ENCODE data around the gene CRCP. TPM values are rescaled to one million over a fixed set of nuclear protein-coding genes. Genes with fewer than 3 reads are reported as not detected.

CRCP gene
- total RNA-seq, 1 donor from 2014 or later = 26.8 TPM

DNA sequence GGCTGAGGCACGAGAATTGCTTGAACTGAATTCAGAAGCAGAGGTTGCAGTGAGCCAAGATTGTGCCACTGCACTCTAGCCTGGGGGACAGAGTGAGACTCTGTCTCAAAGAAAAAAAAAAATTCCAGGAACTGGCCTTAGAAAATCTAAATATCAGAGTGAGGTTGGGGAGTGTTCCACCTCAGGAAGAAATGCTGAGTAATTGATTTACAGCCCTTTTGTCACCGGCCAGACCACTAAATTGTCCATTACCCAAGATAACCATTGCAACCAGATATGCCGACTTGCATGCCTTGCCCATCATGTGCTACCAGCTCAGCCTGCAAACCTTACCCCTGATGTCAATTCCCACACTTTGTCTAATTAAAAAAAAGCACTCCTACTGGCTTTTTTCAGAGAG, 42.4 kb downstream of the CRCP start:
- no peak overlapping the region for H3K4me3 Mint-ChIP-seq (ENCODE audit: unreplicated experiment)
- H3K36me3 ChIP-seq (ENCODE audit: insufficient read depth, low read length) = peaks cover 10% of the 10 kb centered on the region

GRCh38 chr7:66162622-66163021, 48.0 kb downstream of the CRCP start:
- Histone ChIP-seq H3K4me3 (ENCODE audit: insufficient read depth, low read depth, low read length) (no peak overlapping the region), H3K9me3 (ENCODE audit: insufficient read depth, low read depth, low read length) (no peaks in the 10 kb centered on the region), H3K4me1 (ENCODE audit: insufficient read depth, low read length) (no peaks in the 10 kb centered on the region), H3K36me3 (ENCODE audit: insufficient read depth, low read length) (peaks cover 4% of the 10 kb centered on the region), H4K20me1 (ENCODE audit: insufficient read depth, low read length) (no peaks in the 10 kb centered on the region), H3K27ac (ENCODE audit: low read depth, low read length) (no peak overlapping the region), H3K4me2 (ENCODE audit: low read length) (no peak overlapping the region), H2AFZ (ENCODE audit: low read depth, low read length) (no peak overlapping the region), H3K79me2 (ENCODE audit: insufficient read depth, low read length) (no peaks in the 10 kb centered on the region), H3K9ac (ENCODE audit: low read length) (no peak overlapping the region), H3K27me3 (ENCODE audit: insufficient read depth, low read length) (no peaks in the 10 kb centered on the region)
- no peak for DNase-seq (ENCODE audit: low read depth)
- Mint-ChIP-seq H3K36me3 (ENCODE audit: low read depth, unreplicated experiment) (peaks cover 17% of the 10 kb centered on the region), H3K27me3 (ENCODE audit: low read depth, unreplicated experiment) (no peaks in the 10 kb centered on the region), H3K27ac (ENCODE audit: unreplicated experiment) (no peak overlapping the region), H3K4me1 (ENCODE audit: low read depth, unreplicated experiment) (peaks cover 1% of the 10 kb centered on the region), H3K9me3 (ENCODE audit: unreplicated experiment) (peaks cover 13% of the 10 kb centered on the region), H3K4me3 (ENCODE audit: unreplicated experiment) (no peak overlapping the region)
- no peak for FAIRE-seq
- TF ChIP-seq EZH2 (IDR thresholded peaks at IDR 0.05; ENCODE audit: insufficient read depth, low read length) = no peak
- TF ChIP-seq, protein P1, sequence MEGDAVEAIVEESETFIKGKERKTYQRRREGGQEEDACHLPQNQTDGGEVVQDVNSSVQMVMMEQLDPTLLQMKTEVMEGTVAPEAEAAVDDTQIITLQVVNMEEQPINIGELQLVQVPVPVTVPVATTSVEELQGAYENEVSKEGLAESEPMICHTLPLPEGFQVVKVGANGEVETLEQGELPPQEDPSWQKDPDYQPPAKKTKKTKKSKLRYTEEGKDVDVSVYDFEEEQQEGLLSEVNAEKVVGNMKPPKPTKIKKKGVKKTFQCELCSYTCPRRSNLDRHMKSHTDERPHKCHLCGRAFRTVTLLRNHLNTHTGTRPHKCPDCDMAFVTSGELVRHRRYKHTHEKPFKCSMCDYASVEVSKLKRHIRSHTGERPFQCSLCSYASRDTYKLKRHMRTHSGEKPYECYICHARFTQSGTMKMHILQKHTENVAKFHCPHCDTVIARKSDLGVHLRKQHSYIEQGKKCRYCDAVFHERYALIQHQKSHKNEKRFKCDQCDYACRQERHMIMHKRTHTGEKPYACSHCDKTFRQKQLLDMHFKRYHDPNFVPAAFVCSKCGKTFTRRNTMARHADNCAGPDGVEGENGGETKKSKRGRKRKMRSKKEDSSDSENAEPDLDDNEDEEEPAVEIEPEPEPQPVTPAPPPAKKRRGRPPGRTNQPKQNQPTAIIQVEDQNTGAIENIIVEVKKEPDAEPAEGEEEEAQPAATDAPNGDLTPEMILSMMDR (IDR thresholded peaks at IDR 0.05; ENCODE audit: insufficient read depth, low read depth, low read length) = no peak

More for the DNA sequence above, 42.4 kb downstream of the CRCP start:
- no peak overlapping the region for H3K4me3 ChIP-seq (ENCODE audit: insufficient read depth, low read depth, low read length)
- H3K79me2 ChIP-seq (ENCODE audit: insufficient read depth, low read length) = peaks cover 3% of the 10 kb centered on the region
- no peaks in the 10 kb centered on the region for H3K27me3 ChIP-seq (ENCODE audit: insufficient read depth, low read length)
- no peak overlapping the region for H3K27ac ChIP-seq (ENCODE audit: low read depth, low read length)
- peaks cover 9% of the 10 kb centered on the region for H3K4me1 ChIP-seq (ENCODE audit: insufficient read depth, low read length)
- Mint-ChIP-seq H3K27ac (ENCODE audit: unreplicated experiment) (no peak overlapping the region), H3K36me3 (ENCODE audit: low read depth, unreplicated experiment) (peaks cover 30% of the 10 kb centered on the region), H3K4me1 (ENCODE audit: low read depth, unreplicated experiment) (peaks cover 5% of the 10 kb centered on the region), H3K9me3 (ENCODE audit: unreplicated experiment) (peaks cover 13% of the 10 kb centered on the region), H3K27me3 (ENCODE audit: low read depth, unreplicated experiment) (no peaks in the 10 kb centered on the region)
- no peaks in the 10 kb centered on the region for H3K9me3 ChIP-seq (ENCODE audit: insufficient read depth, low read depth, low read length)
- no peak overlapping the region for H3K4me2 ChIP-seq (ENCODE audit: low read length)
- FAIRE-seq (no peak), DNase-seq (ENCODE audit: low read depth) (no peak)
- no peak overlapping the region for H3K9ac ChIP-seq (ENCODE audit: low read length)
- TF ChIP-seq, protein P1 (IDR thresholded peaks at IDR 0.05; ENCODE audit: insufficient read depth, low read depth, low read length) = no peak
- TF ChIP-seq EZH2 (IDR thresholded peaks at IDR 0.05; ENCODE audit: insufficient read depth, low read length) = no peak
- no peak overlapping the region for H2AFZ ChIP-seq (ENCODE audit: low read depth, low read length)
- H4K20me1 ChIP-seq (ENCODE audit: insufficient read depth, low read length) = peaks cover 4% of the 10 kb centered on the region

GRCh38 chr7:66163186-66163610, 48.6 kb downstream of the CRCP start:
- H3K27ac ChIP-seq (ENCODE audit: low read depth, low read length) = no peak overlapping the region
- H3K4me3 ChIP-seq (ENCODE audit: insufficient read depth, low read depth, low read length) = no peak overlapping the region
- H3K27me3 ChIP-seq (ENCODE audit: insufficient read depth, low read length) = no peaks in the 10 kb centered on the region
- no peak overlapping the region for H3K4me2 ChIP-seq (ENCODE audit: low read length)
- H3K79me2 ChIP-seq (ENCODE audit: insufficient read depth, low read length) = no peaks in the 10 kb centered on the region
- no peak overlapping the region for H3K4me3 Mint-ChIP-seq (ENCODE audit: unreplicated experiment)
- FAIRE-seq = no peak
- H3K9me3 Mint-ChIP-seq (ENCODE audit: unreplicated experiment) = peaks cover 10% of the 10 kb centered on the region
- no peak overlapping the region for H3K27ac Mint-ChIP-seq (ENCODE audit: unreplicated experiment)
- peaks cover 1% of the 10 kb centered on the region for H3K4me1 Mint-ChIP-seq (ENCODE audit: low read depth, unreplicated experiment)
- H2AFZ ChIP-seq (ENCODE audit: low read depth, low read length) = no peak overlapping the region
- TF ChIP-seq EZH2 (IDR thresholded peaks at IDR 0.05; ENCODE audit: insufficient read depth, low read length) = no peak
- TF ChIP-seq, protein P1 (IDR thresholded peaks at IDR 0.05; ENCODE audit: insufficient read depth, low read depth, low read length) = no peak
- H3K36me3 ChIP-seq (ENCODE audit: insufficient read depth, low read length) = peaks cover 4% of the 10 kb centered on the region
- no peak overlapping the region for H3K9ac ChIP-seq (ENCODE audit: low read length)
- peaks cover 13% of the 10 kb centered on the region for H3K36me3 Mint-ChIP-seq (ENCODE audit: low read depth, unreplicated experiment)
- no peak for DNase-seq (ENCODE audit: low read depth)
- no peaks in the 10 kb centered on the region for H4K20me1 ChIP-seq (ENCODE audit: insufficient read depth, low read length)
- no peaks in the 10 kb centered on the region for H3K9me3 ChIP-seq (ENCODE audit: insufficient read depth, low read depth, low read length)
- no peaks in the 10 kb centered on the region for H3K4me1 ChIP-seq (ENCODE audit: insufficient read depth, low read length)
- H3K27me3 Mint-ChIP-seq (ENCODE audit: low read depth, unreplicated experiment) = no peaks in the 10 kb centered on the region

All from astrocyte (in vitro differentiated cells and primary cell).